ENCODE data around the gene IGF2R. TPM values are rescaled to one million over a fixed set of nuclear protein-coding genes. Genes with fewer than 3 reads are reported as not detected.
A peak's percentile ranks its signal among the peaks of the same experiment; 100 is the strongest.

Gene IGF2R
- total RNA-seq, 1 donor from 2014 or later: 247 TPM

DNA sequence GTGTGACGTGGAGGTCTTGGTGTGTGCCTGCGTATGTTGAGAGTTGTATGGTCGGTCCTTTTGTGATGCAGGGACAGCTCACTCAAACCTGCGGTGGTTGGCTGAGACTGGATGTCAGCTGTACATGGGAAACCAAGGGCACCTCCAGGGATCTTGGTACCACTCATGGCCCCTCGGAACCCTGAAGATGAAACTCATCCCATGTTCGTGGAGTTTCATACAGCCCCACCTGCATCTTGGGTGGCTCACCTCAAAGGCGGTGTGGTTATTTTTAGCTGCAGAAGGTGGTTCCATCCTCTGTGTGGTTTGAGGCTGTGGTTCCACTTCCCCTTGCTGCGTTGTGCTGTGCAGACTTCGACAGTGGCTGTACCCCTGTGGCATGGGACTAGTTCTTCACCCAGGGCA lies 100.2 kb downstream of the IGF2R start:
- Mint-ChIP-seq H3K27ac (ENCODE audit: unreplicated experiment) (no peak overlapping the region), H3K4me3 (ENCODE audit: unreplicated experiment) (no peak overlapping the region), H3K36me3 (ENCODE audit: low read depth) (peaks cover 67% of the 10 kb centered on the region), H3K9me3 (ENCODE audit: low read depth) (no peaks in the 10 kb centered on the region), H3K4me1 (ENCODE audit: low read depth) (no peaks in the 10 kb centered on the region), H3K27me3 (ENCODE audit: low read depth) (no peaks in the 10 kb centered on the region)
- DNase-seq (ENCODE audit: low spot score): no peak
- TF ChIP-seq CTCF (IDR thresholded peaks at IDR 0.05): no peak

DNA sequence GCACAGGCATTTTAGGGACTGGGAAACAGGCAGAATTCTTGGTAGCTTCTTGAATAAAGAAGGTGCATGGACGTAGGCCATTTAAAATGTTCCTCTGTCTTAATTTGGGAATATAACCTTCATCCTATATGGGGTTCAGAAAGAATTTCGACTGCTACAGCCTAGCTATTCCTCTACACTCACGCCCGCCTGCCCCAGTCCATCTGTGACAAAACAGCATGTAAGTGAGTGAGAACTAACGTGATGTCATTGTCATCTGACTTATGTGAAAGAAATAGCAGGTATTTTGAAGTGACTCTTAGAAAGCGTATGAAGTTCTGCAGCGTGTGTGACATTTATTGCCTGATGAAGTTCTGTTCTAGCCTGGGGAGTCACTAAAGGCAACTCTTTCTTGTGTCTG lies 100.6 kb downstream of the IGF2R start:
- no peaks in the 10 kb centered on the region for H3K27me3 Mint-ChIP-seq (ENCODE audit: low read depth)
- TF ChIP-seq CTCF (IDR thresholded peaks at IDR 0.05): no peak
- no peak overlapping the region for H3K27ac Mint-ChIP-seq (ENCODE audit: unreplicated experiment)
- peaks cover 65% of the 10 kb centered on the region for H3K36me3 Mint-ChIP-seq (ENCODE audit: low read depth)
- no peaks in the 10 kb centered on the region for H3K4me1 Mint-ChIP-seq (ENCODE audit: low read depth)
- no peak overlapping the region for H3K4me3 Mint-ChIP-seq (ENCODE audit: unreplicated experiment)
- no peaks in the 10 kb centered on the region for H3K9me3 Mint-ChIP-seq (ENCODE audit: low read depth)
- no peak for DNase-seq (ENCODE audit: low spot score)

DNA sequence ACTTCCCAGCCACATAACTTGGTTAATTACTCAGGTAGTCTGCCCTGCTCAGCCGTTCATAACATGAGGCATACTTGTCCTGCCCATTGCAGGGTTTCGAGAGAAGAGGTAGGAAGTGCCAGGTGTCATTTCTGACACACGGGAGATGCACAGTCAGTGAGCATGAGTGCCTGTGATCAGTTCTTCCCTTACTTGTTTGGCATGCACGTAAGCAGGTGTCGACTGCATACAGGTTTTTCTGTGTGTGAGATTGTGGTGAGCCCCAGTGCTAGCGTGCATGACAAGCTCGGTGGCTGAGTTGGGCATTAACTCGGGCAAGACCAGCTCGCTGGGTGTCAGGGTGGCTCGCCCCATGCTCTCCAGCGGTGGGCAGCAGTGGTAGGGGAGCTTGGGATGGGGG lies 101.5 kb downstream of the IGF2R start:
- H3K4me3 Mint-ChIP-seq (ENCODE audit: unreplicated experiment): no peak overlapping the region
- no peak overlapping the region for H3K27ac Mint-ChIP-seq (ENCODE audit: unreplicated experiment)
- no peak for TF ChIP-seq CTCF (IDR thresholded peaks at IDR 0.05)
- H3K27me3 Mint-ChIP-seq (ENCODE audit: low read depth): no peaks in the 10 kb centered on the region
- no peaks in the 10 kb centered on the region for H3K9me3 Mint-ChIP-seq (ENCODE audit: low read depth)
- DNase-seq (ENCODE audit: low spot score): no peak
- H3K4me1 Mint-ChIP-seq (ENCODE audit: low read depth): no peaks in the 10 kb centered on the region
- peaks cover 60% of the 10 kb centered on the region for H3K36me3 Mint-ChIP-seq (ENCODE audit: low read depth)

- H3K4me3 Mint-ChIP-seq (ENCODE audit: unreplicated experiment): no peak overlapping the region
- H3K36me3 Mint-ChIP-seq (ENCODE audit: low read depth): peaks cover 60% of the 10 kb centered on the region
- no peaks in the 10 kb centered on the region for H3K27me3 Mint-ChIP-seq (ENCODE audit: low read depth)
- TF ChIP-seq CTCF (IDR thresholded peaks at IDR 0.05): no peak
- no peak for DNase-seq (ENCODE audit: low spot score)
- no peak overlapping the region for H3K27ac Mint-ChIP-seq (ENCODE audit: unreplicated experiment)
- no peaks in the 10 kb centered on the region for H3K4me1 Mint-ChIP-seq (ENCODE audit: low read depth)
- no peaks in the 10 kb centered on the region for H3K9me3 Mint-ChIP-seq (ENCODE audit: low read depth)
Observed at GRCh38 chr6:160070831-160071230, 101.9 kb downstream of the IGF2R start.

GRCh38 chr6:160071805-160072690 lies 103.2 kb downstream of the IGF2R start:
- H3K4me3 Mint-ChIP-seq (ENCODE audit: unreplicated experiment): no peak overlapping the region
- H3K9me3 Mint-ChIP-seq (ENCODE audit: low read depth): no peaks in the 10 kb centered on the region
- peak; percentile 62 for TF ChIP-seq CTCF (IDR thresholded peaks at IDR 0.05)
- peaks cover 59% of the 10 kb centered on the region for H3K36me3 Mint-ChIP-seq (ENCODE audit: low read depth)
- no peak for DNase-seq (ENCODE audit: low spot score)
- no peaks in the 10 kb centered on the region for H3K4me1 Mint-ChIP-seq (ENCODE audit: low read depth)
- no peak overlapping the region for H3K27ac Mint-ChIP-seq (ENCODE audit: unreplicated experiment)
- no peaks in the 10 kb centered on the region for H3K27me3 Mint-ChIP-seq (ENCODE audit: low read depth)

All from chondrocyte (in vitro differentiated cells).